Activated T-helper 1 cell treated with anti-CD3 and anti-CD28 coated beads, Interleukin-12 subunit alpha, Interleukin-12 subunit beta, Interleukin-2, Interleukin-4 antibody, amounts not matched to agents 30 ng/mL and 10 ng/mL and 1 ng/mL, durations not matched to agents 14 hours and 24 hours and 36 hours (primary cell): Measurements from ENCODE around the gene DDX41. TPM values are rescaled to one million over a fixed set of nuclear protein-coding genes. Genes with fewer than 3 reads are reported as not detected.

Experiments used
- DNase-seq: peaks from one replicate; pipeline ENCODE4 v3.0.0; 2021; ENCODE audit warnings: low spot score
- H3K27ac Mint-ChIP-seq: one replicate; pipeline ENCODE4 v1.8.0; 2021; ENCODE audit warnings: mild to moderate bottlenecking, mixed read lengths
- H3K27me3 Mint-ChIP-seq: one replicate; pipeline ENCODE4 v1.8.0; 2022; ENCODE audit warnings: mild to moderate bottlenecking, moderate library complexity, mixed read lengths; ENCODE audit not compliant: insufficient read depth
- H3K36me3 Mint-ChIP-seq: one replicate; pipeline ENCODE4 v1.8.0; 2021; ENCODE audit warnings: low read depth, mixed read lengths
- H3K4me1 Mint-ChIP-seq: one replicate; pipeline ENCODE4 v1.8.0; 2021; ENCODE audit warnings: low read depth, mixed read lengths
- H3K4me3 Mint-ChIP-seq: one replicate; pipeline ENCODE4 v1.8.0; 2021; ENCODE audit warnings: mild to moderate bottlenecking, moderate library complexity, mixed read lengths
- H3K9me3 Mint-ChIP-seq: one replicate; pipeline ENCODE4 v1.8.0; 2021; ENCODE audit warnings: mixed read lengths
- intact Hi-C: fragments of 100-400 bp; cut with micrococcal nuclease; formaldehyde crosslinking; loops from one replicate; pipeline ENCODE4 v1.15.1; 2024
- total RNA-seq: library from RNA; stranded (reverse); gene quantifications from 2 replicates; pipeline ENCODE4 v1.2.3, GENCODE V29; 2022

The DDX41 gene
- total RNA-seq, 1 donor from 2014 or later: 166 TPM

DNA sequence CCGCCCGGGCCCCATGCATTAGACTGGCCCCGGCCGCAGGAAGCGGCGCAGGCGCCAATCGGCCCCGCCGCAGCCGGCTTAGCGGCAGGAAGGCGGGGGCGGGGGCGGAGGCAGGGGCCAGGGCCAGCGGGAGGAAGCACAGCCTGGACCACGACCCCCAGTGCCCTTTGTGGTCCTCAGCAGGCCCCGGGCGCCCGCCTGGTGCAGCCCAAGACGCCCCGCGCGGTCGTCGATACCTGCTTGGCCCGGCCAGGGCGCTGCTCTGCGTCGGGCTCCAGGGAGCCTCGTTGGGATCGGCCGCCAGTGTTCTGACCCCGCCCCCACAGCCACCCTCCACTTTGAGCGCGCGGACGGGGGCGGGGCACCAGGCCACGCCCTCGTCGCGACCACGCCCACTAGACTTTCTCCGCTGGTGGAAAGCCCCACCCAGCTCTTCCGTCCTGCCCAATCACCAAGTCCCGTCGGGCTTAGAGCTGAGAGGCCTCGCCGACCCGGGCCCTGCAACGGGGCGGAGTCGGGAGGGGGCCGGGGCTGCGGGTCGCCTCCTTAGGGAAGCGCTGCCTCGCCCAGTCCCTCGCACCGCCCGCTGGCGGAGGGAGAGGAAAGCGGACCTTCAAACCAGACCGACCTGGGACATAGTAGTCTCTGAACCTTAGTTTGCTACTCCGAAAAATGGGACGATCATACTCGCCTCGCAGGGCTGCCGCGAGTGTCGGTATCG is 19.3 kb downstream of the DDX41 start, which contains the start of gene PDLIM7:
Gene PDLIM7 (minus strand): TSS at position 313 of the 721 bp plus-strand sequence. CDS start 1,092 bp downstream, outside the sequence.
- peaks cover 16% of the 10 kb centered on the region for H3K27me3 Mint-ChIP-seq
- DNase-seq: peak; percentile 92
- intact Hi-C loops: loop anchor here (1.0 to 5.0 kb wide), 13 partner anchors 19 to 960 kb away; partner anchors contain the start of genes FAM193B, FGFR4, GRK6 and NSD1
- H3K36me3 Mint-ChIP-seq: peaks cover 6% of the 10 kb centered on the region
- H3K9me3 Mint-ChIP-seq: no peaks in the 10 kb centered on the region
- H3K4me3 Mint-ChIP-seq: peak within 1 kb of the TSS; percentile 78
- H3K4me1 Mint-ChIP-seq: peaks cover 43% of the 10 kb centered on the region
- H3K27ac Mint-ChIP-seq: peak within 1 kb of the TSS; percentile 83

DNA sequence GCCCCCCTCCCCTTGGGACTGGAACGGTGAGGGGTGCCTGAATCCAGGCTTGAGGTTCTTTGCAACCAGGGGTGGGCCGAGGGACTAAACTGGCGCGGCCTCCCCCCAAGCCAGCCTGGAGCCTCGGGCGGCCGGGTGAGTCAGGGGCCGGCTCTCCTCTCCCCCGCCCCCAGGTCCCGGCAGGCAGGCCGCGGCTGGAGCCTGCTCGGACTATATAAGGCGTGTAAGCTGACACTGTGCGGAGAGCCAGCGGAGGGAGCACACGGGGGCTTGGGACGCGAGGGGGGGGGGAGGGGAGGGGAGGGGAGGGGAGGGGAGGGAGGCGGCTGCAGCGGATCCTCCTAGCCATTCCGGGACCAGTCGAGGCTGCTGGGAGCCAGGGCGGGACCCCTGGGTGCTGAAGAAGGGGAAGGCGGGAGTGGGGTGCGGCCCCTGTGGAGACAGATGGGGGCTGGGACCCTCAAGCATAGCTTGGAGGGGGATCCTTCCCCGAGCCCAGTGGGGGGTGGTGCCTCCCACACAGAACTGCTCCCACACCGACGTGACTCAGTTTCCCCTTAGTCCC is 20.0 kb downstream of the DDX41 start:
- Mint-ChIP-seq H3K36me3 (peaks cover 6% of the 10 kb centered on the region), H3K4me3 (peak overlapping the region; percentile 75), H3K27me3 (peaks cover 16% of the 10 kb centered on the region), H3K4me1 (peaks cover 43% of the 10 kb centered on the region), H3K9me3 (no peaks in the 10 kb centered on the region), H3K27ac (no peak overlapping the region)
- DNase-seq: no peak
- intact Hi-C loops: loop anchor here (1.0 to 5.0 kb wide), 13 partner anchors 18 to 960 kb away; partner anchors contain the start of genes FAM193B, FGFR4, GRK6 and NSD1

DNA sequence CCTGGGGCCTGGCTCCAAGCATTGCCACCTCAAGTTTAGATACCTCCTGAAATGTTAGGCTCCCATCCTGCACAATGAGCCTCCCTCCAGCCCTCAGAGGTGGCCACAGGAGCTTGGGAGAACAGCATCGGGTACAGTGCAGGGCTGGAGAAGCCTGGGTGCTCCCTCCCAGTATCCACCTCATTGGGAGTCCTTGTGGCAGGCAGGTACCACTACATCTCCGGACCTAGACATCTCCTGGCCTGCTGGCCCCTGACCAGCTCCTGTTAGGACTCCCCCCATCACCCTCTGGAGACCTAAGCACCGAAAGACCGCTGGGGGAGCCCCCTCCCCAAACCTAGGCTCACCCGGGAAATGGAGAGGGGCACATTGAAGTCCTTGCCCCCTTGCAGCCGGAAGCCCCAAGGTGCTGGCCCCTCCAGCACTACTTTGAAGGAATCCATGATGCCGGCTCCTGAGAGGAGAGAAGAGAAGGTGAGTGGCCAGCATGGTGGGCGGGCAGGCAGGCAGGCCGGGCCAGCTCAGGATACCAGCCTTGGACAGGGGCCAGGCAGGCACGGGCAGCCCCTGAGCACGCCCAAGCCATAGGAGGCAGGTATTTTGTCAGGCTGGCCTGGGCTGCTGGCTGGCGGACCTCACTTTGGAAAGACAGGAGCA is 20.6 kb downstream of the DDX41 start:
- no peak for DNase-seq
- peaks cover 8% of the 10 kb centered on the region for H3K36me3 Mint-ChIP-seq
- peak overlapping the region; percentile 75 for H3K4me3 Mint-ChIP-seq
- intact Hi-C loops: loop anchor here (2.0 to 5.0 kb wide), 3 partner anchors 17 to 409 kb away; partner anchors contain the start of genes FGFR4 and NSD1
- H3K4me1 Mint-ChIP-seq: peaks cover 43% of the 10 kb centered on the region
- H3K27ac Mint-ChIP-seq: peak overlapping the region; percentile 67
- no peaks in the 10 kb centered on the region for H3K9me3 Mint-ChIP-seq
- H3K27me3 Mint-ChIP-seq: peaks cover 16% of the 10 kb centered on the region

DNA sequence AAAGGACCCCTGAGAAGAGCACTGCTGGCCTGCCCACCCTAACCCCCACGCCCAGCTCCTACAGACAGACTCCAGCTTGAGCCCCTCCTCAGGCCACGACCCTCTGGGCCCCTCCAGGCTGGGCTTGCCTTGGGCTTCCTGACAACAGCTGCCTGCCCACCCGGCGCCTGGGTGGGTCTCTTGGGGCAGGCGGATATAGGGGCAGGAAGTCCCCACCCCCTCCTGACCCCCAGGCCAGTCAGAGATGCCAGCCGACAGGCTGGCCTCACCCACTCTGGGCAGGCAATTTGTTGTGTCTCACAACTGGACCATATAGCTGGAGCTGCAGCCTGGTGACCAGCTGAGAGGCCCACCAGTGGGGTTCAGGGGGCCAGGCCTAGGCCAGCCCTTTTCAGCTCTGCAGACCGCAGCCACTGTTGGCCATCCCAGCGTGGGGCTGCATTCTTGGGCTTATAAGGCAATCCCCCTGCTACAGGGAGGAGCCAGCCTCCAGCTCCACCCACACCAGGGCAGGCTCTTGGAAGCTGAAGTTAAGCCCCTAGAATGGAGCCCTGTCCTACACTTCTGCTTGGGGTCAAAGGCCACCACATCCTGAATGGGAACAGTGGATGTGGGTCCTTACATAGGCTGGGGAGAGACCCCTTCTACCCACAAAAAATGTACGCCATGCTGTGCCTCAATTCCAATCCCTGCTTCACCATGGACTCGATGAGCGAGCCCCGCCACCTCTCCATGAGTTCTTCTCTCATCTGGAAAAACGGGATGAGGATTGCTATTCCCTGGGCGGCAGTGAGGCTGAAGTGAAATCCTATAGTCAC is 21.3 kb downstream of the DDX41 start:
- Mint-ChIP-seq H3K4me3 (peak overlapping the region; percentile 75), H3K4me1 (peaks cover 39% of the 10 kb centered on the region), H3K27me3 (peaks cover 13% of the 10 kb centered on the region), H3K9me3 (no peaks in the 10 kb centered on the region), H3K27ac (no peak overlapping the region), H3K36me3 (peaks cover 13% of the 10 kb centered on the region)
- no peak for DNase-seq
- intact Hi-C loops: loop anchor here (2.0 to 5.0 kb wide), 3 partner anchors 17 to 409 kb away; partner anchors contain the start of genes FGFR4 and NSD1

DNA sequence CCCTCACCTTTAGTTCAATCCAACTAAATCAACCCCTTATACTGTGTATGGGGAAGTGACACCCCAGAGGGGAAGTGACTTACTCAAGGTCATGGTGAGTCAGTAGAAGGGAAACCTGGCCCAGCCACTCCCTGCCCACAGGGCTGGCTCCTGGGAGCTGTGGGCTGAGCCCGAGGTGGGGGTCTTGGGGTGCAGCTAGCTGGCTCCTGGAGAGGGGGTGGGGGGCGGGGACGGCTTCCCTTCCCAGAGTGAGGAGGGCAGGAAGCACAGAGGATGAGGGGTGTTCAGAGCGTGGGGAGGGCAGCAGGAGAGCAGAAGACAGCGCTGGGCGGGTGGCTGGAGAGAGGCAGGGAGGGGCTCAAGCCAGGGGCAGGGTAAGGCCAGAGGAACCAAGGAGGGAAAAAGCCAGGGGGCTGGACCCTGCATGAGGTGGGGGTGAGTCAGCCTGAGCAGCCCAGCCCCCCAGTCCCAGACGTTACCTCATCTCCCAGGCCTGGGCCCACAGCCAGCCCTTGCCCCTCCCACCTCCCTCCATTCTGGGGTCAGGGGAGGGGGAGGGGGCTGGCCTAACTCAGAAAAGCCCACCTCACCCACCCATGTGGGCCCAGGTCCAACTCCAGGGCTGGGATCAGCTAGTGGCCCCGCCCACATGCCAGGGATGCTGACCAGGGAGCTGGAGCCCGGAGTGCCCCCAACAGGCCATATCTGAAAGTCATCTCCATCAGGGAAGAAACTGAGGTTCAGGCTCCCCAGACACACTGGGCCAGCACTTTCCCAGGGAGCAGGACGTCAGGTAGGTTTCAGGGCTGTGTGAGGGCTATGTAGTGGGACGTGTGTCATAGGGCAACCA is 22.2 kb downstream of the DDX41 start:
- H3K4me1 Mint-ChIP-seq: peaks cover 39% of the 10 kb centered on the region
- peak overlapping the region; percentile 79 for H3K27ac Mint-ChIP-seq
- intact Hi-C loops: loop anchor here (5.0 kb wide), 1 partner anchor 362 kb away; the partner anchor contains the start of gene NSD1
- H3K27me3 Mint-ChIP-seq: peaks cover 8% of the 10 kb centered on the region
- H3K4me3 Mint-ChIP-seq: peak overlapping the region; percentile 47
- no peak for DNase-seq
- no peaks in the 10 kb centered on the region for H3K9me3 Mint-ChIP-seq
- peaks cover 18% of the 10 kb centered on the region for H3K36me3 Mint-ChIP-seq

DNA sequence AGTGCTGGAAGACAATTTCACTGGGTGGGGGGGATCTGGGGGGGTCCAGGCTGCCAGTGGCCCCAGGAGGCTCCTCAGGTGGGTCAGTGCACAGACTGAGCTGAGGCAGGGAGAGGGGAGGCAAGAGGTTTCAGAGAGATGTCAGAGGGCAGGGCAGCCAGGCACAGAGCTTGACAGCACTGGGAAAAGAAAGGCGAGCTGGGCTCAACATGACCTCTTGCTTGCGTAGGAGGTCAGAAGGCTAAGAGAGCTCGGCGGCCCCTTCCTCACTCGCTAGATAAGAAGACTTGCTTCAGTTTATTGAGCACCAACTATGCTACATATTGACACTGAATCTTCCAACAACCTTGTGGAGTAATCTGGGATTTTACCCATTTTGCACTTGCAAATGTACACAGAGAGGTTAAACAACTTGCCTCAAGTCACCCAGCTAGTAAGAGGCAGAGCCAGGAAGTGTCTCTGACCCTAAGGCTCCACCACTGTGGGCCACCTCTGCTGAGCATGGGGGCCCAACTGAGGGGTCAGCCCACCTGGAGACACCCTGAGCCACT is 22.9 kb downstream of the DDX41 start:
- intact Hi-C loops: no loop called here
- Mint-ChIP-seq H3K4me3 (no peak overlapping the region), H3K27ac (peak overlapping the region; percentile 79), H3K4me1 (peaks cover 38% of the 10 kb centered on the region), H3K9me3 (no peaks in the 10 kb centered on the region), H3K36me3 (peaks cover 18% of the 10 kb centered on the region), H3K27me3 (peaks cover 6% of the 10 kb centered on the region)
- DNase-seq: no peak

DNA sequence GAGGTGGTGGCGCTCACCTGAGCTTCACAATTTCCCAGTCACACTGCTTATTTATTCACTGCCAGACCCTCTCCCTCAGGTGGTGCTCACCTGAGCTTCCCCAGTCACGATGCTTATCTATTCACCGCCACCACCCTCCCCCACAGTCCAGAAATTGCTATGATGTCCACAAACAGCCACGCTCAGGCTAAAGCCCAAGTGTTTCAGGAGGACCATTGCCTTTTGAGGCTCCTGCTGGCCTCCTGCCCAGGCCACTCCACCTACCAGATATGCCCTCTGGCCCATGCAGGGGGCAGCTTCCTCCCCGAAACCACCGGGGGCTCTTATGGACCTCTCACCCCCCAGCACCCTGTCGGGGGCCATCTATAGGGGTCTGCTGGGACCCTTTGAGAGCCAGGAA is 23.9 kb downstream of the DDX41 start:
- H3K4me3 Mint-ChIP-seq: no peak overlapping the region
- no peak overlapping the region for H3K27ac Mint-ChIP-seq
- intact Hi-C loops: no loop called here
- peaks cover 21% of the 10 kb centered on the region for H3K36me3 Mint-ChIP-seq
- H3K9me3 Mint-ChIP-seq: no peaks in the 10 kb centered on the region
- no peaks in the 10 kb centered on the region for H3K27me3 Mint-ChIP-seq
- H3K4me1 Mint-ChIP-seq: peaks cover 27% of the 10 kb centered on the region
- no peak for DNase-seq

DNA sequence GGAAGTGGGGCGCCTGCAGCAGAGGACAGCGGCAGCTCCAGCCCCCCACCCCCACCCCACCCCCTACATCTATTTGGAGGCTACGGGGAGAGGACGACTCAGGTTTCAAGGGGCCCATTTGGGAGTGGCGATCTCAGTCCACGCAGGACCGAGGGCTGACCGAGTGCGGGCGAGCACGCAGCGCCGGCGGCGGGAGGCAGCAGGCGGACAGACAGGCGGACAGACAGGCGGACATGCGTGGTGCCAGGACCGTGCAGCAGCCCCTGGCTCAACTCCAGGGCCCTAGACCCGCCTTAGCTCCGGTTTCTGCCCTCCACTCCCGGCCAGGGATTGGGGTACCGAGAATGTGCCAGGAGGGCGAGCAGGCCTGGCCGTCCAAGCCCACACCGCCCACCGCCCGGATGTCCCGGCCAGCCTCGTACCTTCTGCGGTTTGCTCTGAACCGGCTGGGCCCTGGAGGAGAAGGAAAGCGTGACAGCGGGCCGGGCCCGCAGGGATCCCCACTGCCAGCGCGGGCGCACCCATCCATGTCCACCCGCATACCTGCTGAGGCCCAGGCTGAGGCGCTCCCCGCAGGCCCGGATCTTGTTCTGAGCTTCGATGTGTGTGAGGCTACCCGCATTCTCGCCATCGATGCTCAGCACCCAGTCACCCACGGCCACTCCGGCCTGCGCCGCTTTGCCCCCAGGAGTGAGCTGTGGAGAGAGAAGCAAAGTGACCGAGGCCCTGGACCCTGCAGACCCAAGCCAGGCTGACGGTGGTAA is 24.6 kb downstream of the DDX41 start:
- Mint-ChIP-seq H3K36me3 (peaks cover 22% of the 10 kb centered on the region), H3K27me3 (no peaks in the 10 kb centered on the region), H3K9me3 (no peaks in the 10 kb centered on the region), H3K4me3 (no peak overlapping the region), H3K27ac (no peak overlapping the region), H3K4me1 (peaks cover 26% of the 10 kb centered on the region)
- no peak for DNase-seq
- intact Hi-C loops: no loop called here

DNA sequence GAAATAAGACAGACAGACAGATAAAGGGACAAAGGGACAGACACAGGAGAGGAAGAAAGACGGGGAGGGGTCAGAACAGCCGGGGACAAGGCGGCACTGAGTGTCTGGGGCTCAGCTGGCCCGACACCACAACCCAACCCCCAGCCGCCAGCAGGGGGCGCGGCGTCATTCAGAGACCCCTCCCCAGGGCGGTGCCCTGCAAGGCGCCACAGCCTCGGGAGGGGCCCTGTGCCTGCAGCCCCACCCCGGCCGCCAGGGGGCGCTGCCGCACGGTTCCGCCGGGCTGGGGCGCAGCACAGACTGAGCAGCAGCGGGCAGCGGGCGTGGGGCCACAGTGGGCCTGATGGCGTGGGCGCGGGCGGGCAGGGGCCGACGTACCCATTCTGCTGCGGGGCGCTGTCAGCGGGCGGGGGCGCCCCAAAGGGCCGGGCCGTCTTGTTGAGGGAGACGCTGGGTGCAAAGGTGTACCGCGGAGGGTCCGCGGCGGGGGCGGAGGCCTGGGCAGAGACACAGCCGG is 25.3 kb downstream of the DDX41 start:
- Mint-ChIP-seq H3K36me3 (peaks cover 23% of the 10 kb centered on the region), H3K9me3 (no peaks in the 10 kb centered on the region), H3K27ac (no peak overlapping the region), H3K27me3 (no peaks in the 10 kb centered on the region), H3K4me3 (no peak overlapping the region), H3K4me1 (peaks cover 26% of the 10 kb centered on the region)
- intact Hi-C loops: no loop called here
- no peak for DNase-seq

DNA sequence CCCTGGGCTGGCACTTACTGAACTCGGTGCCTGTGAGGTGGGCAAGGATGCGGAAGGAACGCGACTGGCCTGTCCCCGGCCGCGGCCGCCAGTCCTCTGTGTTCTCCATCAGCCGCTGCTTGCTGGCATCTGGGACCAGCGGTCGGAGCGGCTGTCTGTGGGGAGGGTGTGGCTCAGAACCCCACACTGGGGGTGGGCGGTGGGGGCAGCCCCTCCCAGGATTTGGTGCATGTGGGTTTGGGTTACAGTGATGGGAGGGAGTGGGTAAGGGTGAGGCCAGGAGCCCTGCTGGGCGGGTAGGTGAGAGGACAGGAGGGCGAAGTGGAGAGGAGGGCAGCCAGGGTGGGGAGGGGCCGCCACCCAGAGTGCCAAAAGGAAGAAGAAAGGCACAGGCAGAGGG is 25.8 kb downstream of the DDX41 start:
- no peak for DNase-seq
- Mint-ChIP-seq H3K4me1 (peaks cover 23% of the 10 kb centered on the region), H3K27ac (no peak overlapping the region), H3K36me3 (peaks cover 23% of the 10 kb centered on the region), H3K9me3 (no peaks in the 10 kb centered on the region), H3K4me3 (no peak overlapping the region), H3K27me3 (no peaks in the 10 kb centered on the region)
- intact Hi-C loops: no loop called here
